Uterus (tissue), 4 donors: ENCODE measurements around the gene DNASE2. TPM values are rescaled to one million over a fixed set of nuclear protein-coding genes. Genes with fewer than 3 reads are reported as not detected.
A peak's percentile ranks its signal among the peaks of the same experiment; 100 is the strongest.
"Not testable (repeated sequence)": the region's sequence is repeated elsewhere in the genome, so short reads cannot be mapped to it uniquely, and the experiment has no call there.

Experiments used
- DNase-seq, 2 donors: peaks; one replicate each; pipeline ENCODE4 v3.0.0-alpha.2; 2019 to 2020
- H3K27ac ChIP-seq, 2 donors: fragments of 200-600 bp; sonication (generic); 1 replicate in 1 of 2; 2 replicates in 1 of 2; pipeline ENCODE4 v1.5.1; 2016 to 2018
- H3K27me3 ChIP-seq, 2 donors: fragments of 200-600 bp; sonication (generic); one replicate each; pipeline ENCODE4 v1.5.1; 2018 to 2019; ENCODE audit warnings: control low read depth in 1 of 2
- H3K36me3 ChIP-seq, 2 donors: fragments of 200-600 bp; sonication (generic); one replicate each; pipeline ENCODE4 v1.5.1; 2019; ENCODE audit warnings: control low read depth in 1 of 2
- H3K4me1 ChIP-seq, 2 donors: fragments of 200-600 bp; sonication (generic); one replicate each; pipeline ENCODE4 v1.5.1; 2018 to 2019; ENCODE audit warnings: control low read depth in 1 of 2
- H3K4me3 ChIP-seq, 2 donors: fragments of 200-600 bp; sonication (generic); 1 replicate in 1 of 2; 2 replicates in 1 of 2; pipeline ENCODE4 v1.5.1; 2018 to 2019; ENCODE audit warnings: mild to moderate bottlenecking in 1 of 2
- H3K9me3 ChIP-seq, 2 donors: fragments of 200-600 bp; sonication (generic); one replicate each; pipeline ENCODE4 v1.5.1; 2019; ENCODE audit warnings: control low read depth in 1 of 2
- CTCF ChIP-seq, 4 experiments: fragments of 200-600 bp in 2 of 4; fragments of 450-650 bp in 2 of 4; sonication (generic) in 2 of 4; IDR thresholded peaks; one replicate each; pipeline ENCODE4 v1.5.1; 2016 to 2019; ENCODE audit warnings: antibody characterized with exemption in 4 of 4, mild to moderate bottlenecking in 2 of 4, moderate library complexity in 1 of 4
- POLR2A ChIP-seq, 2 donors: fragments of 450-650 bp; IDR thresholded peaks; one replicate each; pipeline ENCODE4 v1.6.1; 2016; ENCODE audit warnings: antibody characterized with exemption in 2 of 2, mild to moderate bottlenecking in 1 of 2, moderate library complexity in 1 of 2
- intact Hi-C: fragments of 100-400 bp; cut with DNase I; formaldehyde crosslinking; loops from one replicate; pipeline ENCODE4 v1.15.1; 2023; ENCODE audit warnings: low total_unique reads
- total RNA-seq, 4 donors: library from RNA; depleted of rRNA in 3 of 4; stranded (reverse); fragments of >200 nt in 3 of 4; gene quantifications; one replicate each; pipeline versions ENCODE4 v1.1.0 to v1.2.4, GENCODE V29; 2014 to 2023
- donor health status: DM: yes; HTN: yes; CAD: no.

The DNASE2 gene
- total RNA-seq, 4 donors from 2014 or later = 19.0 to 65.8 (median 31.0) TPM

GRCh38 chr19:12859546-12859945 lies 21.7 kb downstream of the DNASE2 start:
- intact Hi-C loops = no loop called here
- no peak for DNase-seq
- TF ChIP-seq POLR2A (IDR thresholded peaks at IDR 0.05) (no peak), CTCF (IDR thresholded peaks at IDR 0.05) (no peak)
- H3K36me3 ChIP-seq = no peaks in the 10 kb centered on the region
- peaks cover 0 to 5% of the 10 kb centered on the region in 2 donors for H3K9me3 ChIP-seq
- no peaks in the 10 kb centered on the region for H3K27me3 ChIP-seq
- no peak overlapping the region for H3K27ac ChIP-seq
- no peak overlapping the region for H3K4me3 ChIP-seq
- no peaks in the 10 kb centered on the region for H3K4me1 ChIP-seq

- Histone ChIP-seq H3K9me3 (peaks cover 0 to 5% of the 10 kb centered on the region in 2 donors), H3K4me3 (no peak overlapping the region), H3K27ac (no peak overlapping the region), H3K36me3 (no peaks in the 10 kb centered on the region), H3K27me3 (no peaks in the 10 kb centered on the region), H3K4me1 (no peaks in the 10 kb centered on the region)
- no peak for TF ChIP-seq CTCF (IDR thresholded peaks at IDR 0.05)
- TF ChIP-seq POLR2A (IDR thresholded peaks at IDR 0.05) = no peak
- no peak for DNase-seq
- intact Hi-C loops = no loop called here
These were observed 23.0 kb downstream of the DNASE2 start for GRCh38 chr19:12858041-12858928.

GRCh38 chr19:12856653-12857052 lies 24.6 kb downstream of the DNASE2 start:
- intact Hi-C loops = no loop called here
- no peak overlapping the region for H3K4me3 ChIP-seq
- H3K27me3 ChIP-seq = no peaks in the 10 kb centered on the region
- H3K36me3 ChIP-seq = no peaks in the 10 kb centered on the region
- H3K9me3 ChIP-seq = peaks cover 0 to 5% of the 10 kb centered on the region in 2 donors
- no peaks in the 10 kb centered on the region for H3K4me1 ChIP-seq
- no peak for DNase-seq
- no peak overlapping the region for H3K27ac ChIP-seq
- TF ChIP-seq POLR2A (IDR thresholded peaks at IDR 0.05) = no peak
- no peak for TF ChIP-seq CTCF (IDR thresholded peaks at IDR 0.05)

- Histone ChIP-seq H3K9me3 (no peaks in the 10 kb centered on the region), H3K36me3 (no peaks in the 10 kb centered on the region), H3K4me3 (no peak overlapping the region), H3K4me1 (no peaks in the 10 kb centered on the region), H3K27me3 (peaks cover 0 to 15% of the 10 kb centered on the region in 2 donors), H3K27ac (no peak overlapping the region)
- TF ChIP-seq POLR2A (IDR thresholded peaks at IDR 0.05) (peak in 1 of 2 donors; percentile 15), CTCF (IDR thresholded peaks at IDR 0.05) (peak; percentile 91 to 99 (median 99))
- intact Hi-C loops = loop anchor here (2.0 kb wide), 1 partner anchor 49 kb away; no protein-coding TSS in a partner anchor
- DNase-seq = peak; percentile 81 to 87
These were observed 33.8 kb downstream of the DNASE2 start for GRCh38 chr19:12847159-12848139.

GRCh38 chr19:12846613-12847012 lies 34.6 kb downstream of the DNASE2 start:
- H3K36me3 ChIP-seq, H3K9me3 ChIP-seq, H3K4me1 ChIP-seq, H3K4me3 ChIP-seq, DNase-seq, H3K27ac ChIP-seq: not testable (repeated sequence)
- intact Hi-C loops = loop anchor here (2.0 kb wide), 1 partner anchor 48 kb away; no protein-coding TSS in a partner anchor
- H3K27me3 ChIP-seq = peaks cover 0 to 17% of the 10 kb centered on the region in 2 donors
